Right ventricle myocardium superior (tissue), 1 donor: ENCODE measurements around the gene SLC41A1. TPM values are rescaled to one million over a fixed set of nuclear protein-coding genes. Genes with fewer than 3 reads are reported as not detected.

Experiments
- ATAC-seq: fragments of 200-7000 bp; cut with Tn5 transposase; one replicate; pipeline ENCODE4 v1.9.1; 2020; ENCODE audit warnings: mild to moderate bottlenecking; ENCODE audit not compliant: poor library complexity
- DNase-seq: peaks from one replicate; pipeline ENCODE4 v3.0.0-alpha.2; 2020
- intact Hi-C: fragments of 100-400 bp; cut with DNase I; formaldehyde crosslinking; loops from one replicate; pipeline ENCODE4 v1.11.2; 2022
- total RNA-seq: library from RNA; stranded (reverse); fragmentation: NEBNext Ultra II Directional; extraction: Animal tissue kit (Norgen Biotek cat#: 25700); gene quantifications from one replicate; pipeline ENCODE4 v1.2.1, GENCODE V29; 2021
- donor health status: DM: no; HTN: yes; CAD: no; lungs with severe emphysema.

Gene SLC41A1
- total RNA-seq, 1 donor from 2014 or later = 465 TPM

- DNase-seq (no peak), ATAC-seq (no peak)
- intact Hi-C loops = loop anchor here (10.0 kb wide), 1 partner anchor 306 kb away; no protein-coding TSS in a partner anchor
Observed at GRCh38 chr1:205798577-205798976, 14.4 kb downstream of the SLC41A1 start.

GRCh38 chr1:205797168-205797567 is 15.8 kb downstream of the SLC41A1 start:
- ATAC-seq = no peak
- intact Hi-C loops = loop anchor here (10.0 kb wide), 1 partner anchor 308 kb away; no protein-coding TSS in a partner anchor
- DNase-seq = no peak

GRCh38 chr1:205794011-205794730 is 18.8 kb downstream of the SLC41A1 start:
- intact Hi-C loops = loop anchor here (5.0 to 10.0 kb wide), 3 partner anchors 123 to 311 kb away; no protein-coding TSS in a partner anchor
- ATAC-seq (no peak), DNase-seq (no peak)

- intact Hi-C loops = loop anchor here (5.0 to 10.0 kb wide), 3 partner anchors 124 to 312 kb away; no protein-coding TSS in a partner anchor
- ATAC-seq = no peak
- no peak for DNase-seq
Observed at GRCh38 chr1:205792961-205793673, 19.9 kb downstream of the SLC41A1 start.

GRCh38 chr1:205792481-205792881 is 20.5 kb downstream of the SLC41A1 start:
- intact Hi-C loops = loop anchor here (5.0 to 10.0 kb wide), 3 partner anchors 125 to 312 kb away; no protein-coding TSS in a partner anchor
- no peak for DNase-seq
- no peak for ATAC-seq

- DNase-seq (peak; percentile 64), ATAC-seq (peak; percentile 59)
- intact Hi-C loops = loop anchor here (5.0 to 10.0 kb wide), 3 partner anchors 126 to 313 kb away; no protein-coding TSS in a partner anchor
Observed at GRCh38 chr1:205791568-205792180, 21.3 kb downstream of the SLC41A1 start.

- ATAC-seq = peak; percentile 40
- no peak for DNase-seq
- intact Hi-C loops = no loop called here
Observed at GRCh38 chr1:205787287-205787916, 25.6 kb downstream of the SLC41A1 start.

GRCh38 chr1:205786601-205787000 is 26.4 kb downstream of the SLC41A1 start:
- DNase-seq (no peak), ATAC-seq (peak; percentile 53)
- intact Hi-C loops = no loop called here

- DNase-seq = no peak
- intact Hi-C loops = no loop called here
- no peak for ATAC-seq
Observed at GRCh38 chr1:205785446-205785845, 27.6 kb downstream of the SLC41A1 start.

- DNase-seq (no peak), ATAC-seq (peak; percentile 45)
- intact Hi-C loops = no loop called here
Observed at GRCh38 chr1:205783904-205784303, 29.1 kb downstream of the SLC41A1 start.

- intact Hi-C loops = no loop called here
- ATAC-seq = no peak
- DNase-seq = no peak
Observed at GRCh38 chr1:205783433-205783795, 29.6 kb downstream of the SLC41A1 start.

GRCh38 chr1:205782627-205783432 is 30.2 kb downstream of the SLC41A1 start:
- DNase-seq = no peak
- intact Hi-C loops = no loop called here
- ATAC-seq = no peak

GRCh38 chr1:205780335-205780734 is 32.7 kb downstream of the SLC41A1 start:
- DNase-seq = no peak
- intact Hi-C loops = no loop called here
- no peak for ATAC-seq

- ATAC-seq (no peak), DNase-seq (no peak)
- intact Hi-C loops = no loop called here
Observed at GRCh38 chr1:205777994-205778393, 35.0 kb downstream of the SLC41A1 start.

GRCh38 chr1:205775717-205776056 is 37.3 kb downstream of the SLC41A1 start:
- ATAC-seq = peak; percentile 51
- intact Hi-C loops = no loop called here
- DNase-seq = no peak

GRCh38 chr1:205775015-205775716 is 37.8 kb downstream of the SLC41A1 start, which contains the start of gene RAB29:
Gene RAB29, minus strand, starts transcription at chr1:205775482. Its CDS starts 526 bp downstream, at chr1:205774956.
- ATAC-seq (peak; percentile 98), DNase-seq (peak; percentile 88)
- intact Hi-C loops = no loop called here

GRCh38 chr1:205774198-205775014 is 38.6 kb downstream of the SLC41A1 start:
- ATAC-seq = peak; percentile 42
- intact Hi-C loops = no loop called here
- DNase-seq = no peak
